ENCODE data around the gene ASB16. TPM values are rescaled to one million over a fixed set of nuclear protein-coding genes. Genes with fewer than 3 reads are reported as not detected.

The ASB16 gene
- total and polyA plus RNA-seq, 2 donors (not counting 1 experiment from before 2014, with no cell fraction given): not detected

- peaks cover 40% of the 10 kb centered on the region for H3K4me1 Mint-ChIP-seq
Observed at GRCh38 chr17:44184212-44184810, 13.8 kb downstream of the ASB16 start.

More at GRCh38 chr17:44184212-44184810, 13.8 kb downstream of the ASB16 start:
- Histone ChIP-seq H3K4me1 (ENCODE audit: control insufficient read depth in 2 of 2, insufficient read depth in 2 of 2, low read length in 2 of 2) (peaks cover 22 to 26% of the 10 kb centered on the region in 2 donors), H3K36me3 (replicated peaks in 1 of 2; ENCODE audit: control extremely low read depth in 1 of 2, control insufficient read depth in 1 of 2, extremely low read depth in 1 of 2, insufficient read depth in 2 of 2, low read length in 1 of 2) (peaks cover 2 to 19% of the 10 kb centered on the region in 2 experiments), H3K4me3 (ENCODE audit: control extremely low read depth in 1 of 5, extremely low read depth in 1 of 5, insufficient read depth in 1 of 5, low read depth in 2 of 5, low read length in 4 of 5) (no peak overlapping the region), H3K79me2 (ENCODE audit: control insufficient read depth, insufficient read depth, low read length) (peaks cover 63% of the 10 kb centered on the region), H3K27ac (ENCODE audit: low read length in 2 of 2) (no peak overlapping the region), H3K9me3 (ENCODE audit: control extremely low read depth in 1 of 3, control insufficient read depth in 2 of 3, insufficient read depth in 1 of 3, low read length in 2 of 3) (no peaks in the 10 kb centered on the region), H3K9ac (ENCODE audit: low read length) (no peak overlapping the region), H3K4me2 (replicated peaks; ENCODE audit: low read depth, low read length, poor library complexity, severe bottlenecking) (no peak overlapping the region), H3K27me3 (replicated peaks in 1 of 4; ENCODE audit: control extremely low read depth in 1 of 4, control insufficient read depth in 3 of 4, insufficient read depth in 4 of 4, low read length in 3 of 4) (no peaks in the 10 kb centered on the region), H4K20me1 (ENCODE audit: control insufficient read depth, insufficient read depth, low read length, poor library complexity, severe bottlenecking) (peaks cover 35% of the 10 kb centered on the region), H2AFZ (ENCODE audit: insufficient read depth, low read depth, low read length, poor library complexity, severe bottlenecking) (no peak overlapping the region)
- intact Hi-C loops (cut with micrococcal nuclease): no loop called here
- no peaks in the 10 kb centered on the region for H3K27me3 Mint-ChIP-seq
- DNase-seq: no peak
- H3K27ac Mint-ChIP-seq: no peak overlapping the region
- POLR2A ChIA-PET: interaction anchor here (0.7 to 1.5 kb wide), 2 partner anchors 37 to 869 kb away, joined by 4 to 13 read pairs; no protein-coding TSS in a partner anchor
- WGBS (ENCODE audit: insufficient coverage): 98% methylated on average over 7 of the region's 8 CpGs
- ATAC-seq (ENCODE audit: low read depth): no peak
- no peaks in the 10 kb centered on the region for H3K9me3 Mint-ChIP-seq (ENCODE audit: insufficient read depth)
- CTCF ChIA-PET: interaction anchor here (0.7 to 3.8 kb wide), 9 partner anchors 16 to 170 kb away, joined by 3 to 26 read pairs (median 7); partner anchors contain the start of gene HDAC5
- TF ChIP-seq EZH2 (IDR thresholded peaks at IDR 0.05; ENCODE audit: borderline replicate concordance, insufficient read depth, low read depth, low read length, poor library complexity, severe bottlenecking) (no peak), CTCF (IDR thresholded peaks at IDR 0.05) (no peak)
- H3K4me3 Mint-ChIP-seq: no peak overlapping the region

All from B cell (primary cell).